ENCODE measurements around the gene CR1. TPM values are rescaled to one million over a fixed set of nuclear protein-coding genes. Genes with fewer than 3 reads are reported as not detected.

Gene CR1
- total RNA-seq, 1 experiment from 2014 or later = not detected

- peaks cover 29% of the 10 kb centered on the region for H3K4me1 Mint-ChIP-seq (ENCODE audit: low read depth, unreplicated experiment)
- CTCF ChIA-PET = no interaction called here
- H3K27ac Mint-ChIP-seq (ENCODE audit: unreplicated experiment) = no peak overlapping the region
- BruUV-seq (replicated peaks) = no TSS peak
- TF ChIP-seq, protein P1, sequence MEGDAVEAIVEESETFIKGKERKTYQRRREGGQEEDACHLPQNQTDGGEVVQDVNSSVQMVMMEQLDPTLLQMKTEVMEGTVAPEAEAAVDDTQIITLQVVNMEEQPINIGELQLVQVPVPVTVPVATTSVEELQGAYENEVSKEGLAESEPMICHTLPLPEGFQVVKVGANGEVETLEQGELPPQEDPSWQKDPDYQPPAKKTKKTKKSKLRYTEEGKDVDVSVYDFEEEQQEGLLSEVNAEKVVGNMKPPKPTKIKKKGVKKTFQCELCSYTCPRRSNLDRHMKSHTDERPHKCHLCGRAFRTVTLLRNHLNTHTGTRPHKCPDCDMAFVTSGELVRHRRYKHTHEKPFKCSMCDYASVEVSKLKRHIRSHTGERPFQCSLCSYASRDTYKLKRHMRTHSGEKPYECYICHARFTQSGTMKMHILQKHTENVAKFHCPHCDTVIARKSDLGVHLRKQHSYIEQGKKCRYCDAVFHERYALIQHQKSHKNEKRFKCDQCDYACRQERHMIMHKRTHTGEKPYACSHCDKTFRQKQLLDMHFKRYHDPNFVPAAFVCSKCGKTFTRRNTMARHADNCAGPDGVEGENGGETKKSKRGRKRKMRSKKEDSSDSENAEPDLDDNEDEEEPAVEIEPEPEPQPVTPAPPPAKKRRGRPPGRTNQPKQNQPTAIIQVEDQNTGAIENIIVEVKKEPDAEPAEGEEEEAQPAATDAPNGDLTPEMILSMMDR (IDR thresholded peaks at IDR 0.05; ENCODE audit: unreplicated experiment) = no peak
- no peak for DNase-seq
- no peak overlapping the region for H3K4me3 Mint-ChIP-seq (ENCODE audit: low read depth, unreplicated experiment)
- no peaks in the 10 kb centered on the region for H3K9me3 Mint-ChIP-seq (ENCODE audit: low read depth, unreplicated experiment)
- intact Hi-C loops (cut with micrococcal nuclease; ENCODE audit: unreplicated experiment) = no loop called here
- H3K36me3 Mint-ChIP-seq (ENCODE audit: insufficient read depth, unreplicated experiment) = peaks cover 6% of the 10 kb centered on the region
- H3K27me3 Mint-ChIP-seq (ENCODE audit: unreplicated experiment) = peaks cover 35% of the 10 kb centered on the region
Observed at GRCh38 chr1:207646171-207646570, 150.2 kb downstream of the CR1 start.

GRCh38 chr1:207646944-207647579 lies 151.1 kb downstream of the CR1 start:
- intact Hi-C loops (cut with micrococcal nuclease; ENCODE audit: unreplicated experiment) = no loop called here
- Mint-ChIP-seq H3K27ac (ENCODE audit: unreplicated experiment) (no peak overlapping the region), H3K4me1 (ENCODE audit: low read depth, unreplicated experiment) (peaks cover 29% of the 10 kb centered on the region), H3K9me3 (ENCODE audit: low read depth, unreplicated experiment) (no peaks in the 10 kb centered on the region), H3K27me3 (ENCODE audit: unreplicated experiment) (peaks cover 35% of the 10 kb centered on the region), H3K36me3 (ENCODE audit: insufficient read depth, unreplicated experiment) (peaks cover 6% of the 10 kb centered on the region), H3K4me3 (ENCODE audit: low read depth, unreplicated experiment) (no peak overlapping the region)
- BruUV-seq (replicated peaks) = no TSS peak
- no peak for DNase-seq
- TF ChIP-seq, protein P1 (IDR thresholded peaks at IDR 0.05; ENCODE audit: unreplicated experiment) = no peak
- CTCF ChIA-PET = no interaction called here

DNA sequence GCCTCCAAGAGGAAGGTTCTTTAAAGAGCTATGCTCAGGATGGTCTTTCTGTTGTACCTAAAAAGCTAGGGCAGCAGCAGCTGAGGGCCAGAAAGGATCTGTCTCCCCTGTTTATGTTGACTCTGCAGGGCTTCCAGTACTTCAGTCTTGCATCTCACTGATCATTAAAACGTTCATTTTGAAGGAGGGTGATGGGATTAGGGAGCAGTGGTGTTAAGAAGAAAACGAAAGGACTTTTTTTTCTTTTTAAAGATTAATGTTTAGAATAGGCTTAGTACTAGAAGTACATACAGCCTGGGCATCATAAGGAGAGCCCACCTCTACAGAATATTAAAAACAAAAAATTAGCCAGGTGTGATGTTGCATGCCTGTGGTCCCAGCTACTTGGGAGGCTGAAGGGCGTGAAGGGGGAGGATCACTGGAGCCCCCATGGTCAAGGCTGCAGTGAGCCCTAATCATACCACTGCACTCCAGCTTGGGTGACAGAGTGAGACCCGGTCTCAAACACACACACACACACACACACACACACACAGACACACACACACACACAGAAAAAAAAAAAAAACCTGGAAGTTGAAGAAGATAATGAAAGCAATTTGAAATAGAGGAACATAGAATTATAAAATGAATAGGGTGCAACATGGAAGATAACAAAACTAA lies 151.8 kb downstream of the CR1 start:
- Mint-ChIP-seq H3K27me3 (ENCODE audit: unreplicated experiment) (peaks cover 35% of the 10 kb centered on the region), H3K36me3 (ENCODE audit: insufficient read depth, unreplicated experiment) (peaks cover 6% of the 10 kb centered on the region), H3K4me1 (ENCODE audit: low read depth, unreplicated experiment) (peaks cover 29% of the 10 kb centered on the region), H3K4me3 (ENCODE audit: low read depth, unreplicated experiment) (no peak overlapping the region), H3K27ac (ENCODE audit: unreplicated experiment) (no peak overlapping the region), H3K9me3 (ENCODE audit: low read depth, unreplicated experiment) (no peaks in the 10 kb centered on the region)
- DNase-seq = no peak
- BruUV-seq (replicated peaks) = no TSS peak
- intact Hi-C loops (cut with micrococcal nuclease; ENCODE audit: unreplicated experiment) = no loop called here
- TF ChIP-seq, protein P1 (IDR thresholded peaks at IDR 0.05; ENCODE audit: unreplicated experiment) = no peak
- CTCF ChIA-PET = no interaction called here

DNA sequence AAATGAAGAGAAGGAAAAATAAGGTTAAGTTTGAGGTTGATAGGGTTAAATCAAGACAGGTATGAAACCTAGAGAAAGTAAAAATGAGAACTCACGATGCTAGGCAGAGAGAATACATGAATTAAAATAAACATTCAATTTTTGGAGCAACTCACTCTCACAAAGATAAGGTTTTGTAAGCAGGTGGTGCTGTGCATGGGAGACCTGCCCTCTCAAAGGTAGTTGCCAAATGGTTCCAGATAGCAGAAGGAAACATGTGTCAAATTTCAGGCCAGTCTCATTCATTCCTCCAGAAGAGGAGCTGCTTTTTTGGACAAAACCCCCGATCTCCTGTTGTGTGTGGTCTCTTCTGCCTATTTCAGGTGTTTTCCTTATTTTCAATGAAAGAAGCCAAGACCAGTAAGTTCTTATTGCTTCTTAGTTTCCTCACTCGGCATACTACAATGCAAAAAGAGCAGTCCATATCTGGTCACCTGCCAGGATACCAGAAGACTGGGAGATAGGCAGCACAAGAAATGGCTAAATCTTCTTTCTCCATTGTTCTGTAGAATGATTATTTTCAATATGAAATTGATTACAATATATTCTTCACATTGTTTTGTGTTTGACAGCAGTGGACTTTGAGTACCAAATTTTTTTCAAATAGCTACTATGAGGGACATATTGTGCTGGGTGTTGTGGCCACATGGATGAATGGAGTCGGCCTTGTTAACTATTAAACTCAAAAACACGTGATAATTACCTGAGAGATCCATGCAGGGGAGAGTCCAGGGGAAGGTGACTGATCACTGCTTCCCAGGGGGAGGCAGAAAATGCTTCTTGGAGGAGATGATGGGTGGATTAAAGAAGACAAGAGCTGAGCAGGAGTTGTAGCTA lies 152.6 kb downstream of the CR1 start:
- TF ChIP-seq, protein P1 (IDR thresholded peaks at IDR 0.05; ENCODE audit: unreplicated experiment) = no peak
- Mint-ChIP-seq H3K36me3 (ENCODE audit: insufficient read depth, unreplicated experiment) (peaks cover 6% of the 10 kb centered on the region), H3K4me1 (ENCODE audit: low read depth, unreplicated experiment) (peaks cover 29% of the 10 kb centered on the region), H3K27ac (ENCODE audit: unreplicated experiment) (peak overlapping the region; percentile 22), H3K4me3 (ENCODE audit: low read depth, unreplicated experiment) (no peak overlapping the region), H3K9me3 (ENCODE audit: low read depth, unreplicated experiment) (no peaks in the 10 kb centered on the region), H3K27me3 (ENCODE audit: unreplicated experiment) (peaks cover 35% of the 10 kb centered on the region)
- intact Hi-C loops (cut with micrococcal nuclease; ENCODE audit: unreplicated experiment) = no loop called here
- CTCF ChIA-PET = interaction anchor here (0.7 to 1.0 kb wide), 2 partner anchors 28 to 50 kb away, joined by 3 to 4 read pairs; no protein-coding TSS in a partner anchor
- no peak for DNase-seq
- no TSS peak for BruUV-seq (replicated peaks)

Measured in Calu3 (cell line).